AG04450 (cell line): ENCODE measurements around the gene ACTL9. TPM values are rescaled to one million over a fixed set of nuclear protein-coding genes. Genes with fewer than 3 reads are reported as not detected.

ENCODE experiments used
- CTCF ChIA-PET: fragments of 300-600, 350-600 bp; formaldehyde crosslinking; extraction: SDS; loops from one replicate; lab custom pipeline; 2022; ENCODE audit warnings: antibody characterized with exemption, inconsistent platforms; lab: Charles Lee
- POLR2A ChIA-PET: fragments of 350-600 bp; formaldehyde crosslinking; extraction: SDS; loops from one replicate; lab custom pipeline; 2021; ENCODE audit warnings: antibody characterized with exemption, inconsistent platforms; lab: Yijun Ruan, JAX
- DNase-seq: peaks from one replicate; pipeline ENCODE4 v3.0.0-alpha.2; 2011; ENCODE audit warnings: low read depth, low spot score
- H3K27ac ChIP-seq: one replicate; pipeline ENCODE4 v1.5.1; 2012; ENCODE audit warnings: low read depth, low read length, control low read depth
- H3K27me3 ChIP-seq: one replicate; pipeline ENCODE4 v1.6.0; 2012; ENCODE audit warnings: low read length; ENCODE audit not compliant: control insufficient read depth, insufficient read depth
- H3K4me3 ChIP-seq: 2 replicates; pipeline ENCODE4 v1.5.1; 2011; ENCODE audit warnings: mild to moderate bottlenecking, low read depth, low read length, control low read depth
- H3K9me3 ChIP-seq: 2 replicates; pipeline ENCODE4 v1.5.1; 2012; ENCODE audit warnings: low read length; ENCODE audit not compliant: control insufficient read depth, insufficient read depth
- CTCF ChIP-seq: IDR thresholded peaks from 2 replicates; pipeline ENCODE4 v1.5.1; 2011; ENCODE audit warnings: low read depth, low read length, control low read depth, inconsistent platforms
- polyA plus RNA-seq: library from polyadenylated mRNA; depleted of rRNA; stranded (reverse); fragments of >200 nt; gene quantifications from 2 replicates; pipeline ENCODE4 v1.2.3, GENCODE V29; 2011

ACTL9 gene
- polyA plus RNA-seq, 1 experiment, result not detected

GRCh38 chr19:8684001-8684902, 14.3 kb downstream of the ACTL9 start:
- TF ChIP-seq CTCF, result no peak
- ChIA-PET CTCF (no interaction called here), POLR2A (no interaction called here)
- Histone ChIP-seq H3K4me3 (no peak overlapping the region), H3K9me3 (peaks cover 27% of the 10 kb centered on the region), H3K27me3 (no peaks in the 10 kb centered on the region), H3K27ac (no peak overlapping the region)
- no peak for DNase-seq

- Histone ChIP-seq H3K9me3 (peaks cover 27% of the 10 kb centered on the region), H3K27me3 (no peaks in the 10 kb centered on the region), H3K27ac (no peak overlapping the region), H3K4me3 (no peak overlapping the region)
- DNase-seq, result no peak
- CTCF ChIA-PET, result no interaction called here
- TF ChIP-seq CTCF, result no peak
- POLR2A ChIA-PET, result no interaction called here
These were observed 15.7 kb downstream of the ACTL9 start for GRCh38 chr19:8682931-8683330.

- CTCF ChIA-PET, result no interaction called here
- POLR2A ChIA-PET, result no interaction called here
- no peak overlapping the region for H3K4me3 ChIP-seq
- no peaks in the 10 kb centered on the region for H3K27me3 ChIP-seq
- no peak for DNase-seq
- no peak for TF ChIP-seq CTCF
- H3K9me3 ChIP-seq, result peaks cover 29% of the 10 kb centered on the region
- H3K27ac ChIP-seq, result no peak overlapping the region
These were observed 16.1 kb downstream of the ACTL9 start for GRCh38 chr19:8682472-8682871.

DNA sequence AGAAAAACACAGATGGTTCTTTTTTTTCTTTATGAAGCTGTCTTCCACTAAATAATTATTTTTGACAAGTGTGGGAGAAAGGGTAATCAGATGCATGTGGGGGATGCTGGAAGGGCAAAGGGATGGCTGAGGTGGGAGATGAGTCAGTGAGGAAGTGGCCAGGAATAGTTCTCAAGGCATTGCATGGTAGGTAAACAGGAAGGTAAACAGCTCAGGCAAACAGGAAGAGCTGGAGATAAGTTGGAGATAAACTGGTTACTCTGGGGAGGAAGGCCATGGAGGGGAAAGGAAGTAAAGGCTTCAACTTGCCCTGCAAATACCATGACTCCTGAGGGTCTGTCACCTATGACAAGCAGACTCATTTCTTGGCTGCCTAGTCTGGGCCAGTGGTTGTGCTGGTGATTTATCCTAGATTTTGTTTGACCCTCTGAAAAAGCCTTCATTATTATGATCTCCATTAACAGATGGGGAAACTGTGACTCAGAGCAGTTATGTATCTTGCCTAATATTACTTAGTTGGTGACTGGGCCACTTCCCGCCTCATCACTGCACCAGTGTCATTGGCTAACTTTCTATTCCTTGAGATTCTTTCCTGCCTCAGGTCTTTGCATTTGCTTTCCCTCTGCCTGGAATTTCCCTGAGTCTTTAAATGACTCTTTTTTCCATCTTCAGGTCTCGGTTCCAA, 17.1 kb downstream of the ACTL9 start:
- no peak for DNase-seq
- no peak overlapping the region for H3K27ac ChIP-seq
- CTCF ChIA-PET, result no interaction called here
- TF ChIP-seq CTCF, result no peak
- POLR2A ChIA-PET, result no interaction called here
- no peak overlapping the region for H3K4me3 ChIP-seq
- peaks cover 39% of the 10 kb centered on the region for H3K9me3 ChIP-seq
- H3K27me3 ChIP-seq, result no peaks in the 10 kb centered on the region
